COR-L47 (cell line): ENCODE data around the gene TMPRSS11A.

ENCODE experiments used
- DNase-seq: peaks from one replicate; lab custom pipeline; 2025; lab: John Stamatoyannopoulos, UW

TMPRSS11A gene

GRCh38 chr4:67912080-67912479 lies 51.2 kb downstream of the TMPRSS11A start:
- DNase-seq, result no peak

- DNase-seq, result no peak
Measured at GRCh38 chr4:67911638-67912037, 51.7 kb downstream of the TMPRSS11A start.

GRCh38 chr4:67911141-67911540 lies 52.2 kb downstream of the TMPRSS11A start:
- no peak for DNase-seq

GRCh38 chr4:67910585-67910905 lies 52.7 kb downstream of the TMPRSS11A start:
- no peak for DNase-seq

GRCh38 chr4:67909905-67910584 lies 53.2 kb downstream of the TMPRSS11A start:
- DNase-seq, result no peak

- no peak for DNase-seq
Measured at GRCh38 chr4:67907650-67908049, 55.6 kb downstream of the TMPRSS11A start.

GRCh38 chr4:67899096-67899495 lies 64.2 kb downstream of the TMPRSS11A start:
- no peak for DNase-seq

- DNase-seq, result no peak
Measured at GRCh38 chr4:67897686-67898085, 65.6 kb downstream of the TMPRSS11A start.

- no peak for DNase-seq
Measured at GRCh38 chr4:67896421-67897065, 66.8 kb downstream of the TMPRSS11A start.

GRCh38 chr4:67894659-67895058 lies 68.6 kb downstream of the TMPRSS11A start:
- DNase-seq, result no peak

GRCh38 chr4:67892905-67893304 lies 70.4 kb downstream of the TMPRSS11A start:
- no peak for DNase-seq

GRCh38 chr4:67892253-67892652 lies 71.0 kb downstream of the TMPRSS11A start:
- DNase-seq, result no peak

GRCh38 chr4:67891645-67892044 lies 71.6 kb downstream of the TMPRSS11A start:
- no peak for DNase-seq

- no peak for DNase-seq
Measured at GRCh38 chr4:67886281-67886680, 77.0 kb downstream of the TMPRSS11A start.

- no peak for DNase-seq
Measured at GRCh38 chr4:67885762-67886161, 77.5 kb downstream of the TMPRSS11A start.

GRCh38 chr4:67884701-67885100 lies 78.6 kb downstream of the TMPRSS11A start:
- DNase-seq, result no peak

GRCh38 chr4:67883902-67884301 lies 79.4 kb downstream of the TMPRSS11A start, which contains the start of gene TMPRSS11D:
TSS of gene TMPRSS11D (minus strand) at chr4:67884002. CDS start at chr4:67883933, 69 bp downstream.
- DNase-seq, result no peak

- DNase-seq, result no peak
Measured at GRCh38 chr4:67883458-67883857, 79.8 kb downstream of the TMPRSS11A start.

- no peak for DNase-seq
Measured at GRCh38 chr4:67880866-67881610, 82.3 kb downstream of the TMPRSS11A start.

- no peak for DNase-seq
Measured at GRCh38 chr4:67879486-67879885, 83.8 kb downstream of the TMPRSS11A start.

GRCh38 chr4:67877086-67877485 lies 86.2 kb downstream of the TMPRSS11A start:
- DNase-seq, result no peak

GRCh38 chr4:67874986-67875385 lies 88.3 kb downstream of the TMPRSS11A start:
- no peak for DNase-seq

- no peak for DNase-seq
Measured at GRCh38 chr4:67873116-67873515, 90.2 kb downstream of the TMPRSS11A start.
